SK-N-DZ (cell line): ENCODE results near the gene RNF166.

Experiments used
- DNase-seq: peaks from one replicate; pipeline ENCODE4 v3.0.0-alpha.2; 2015; ENCODE audit warnings: low spot score

Gene RNF166

GRCh38 chr16:88693420-88694177 lies 12.6 kb downstream of the RNF166 start:
- DNase-seq: no peak

GRCh38 chr16:88692861-88693260 lies 13.3 kb downstream of the RNF166 start:
- DNase-seq: no peak

- DNase-seq: no peak
These were observed 14.2 kb downstream of the RNF166 start for GRCh38 chr16:88691924-88692560.

- DNase-seq: no peak
These were observed 14.9 kb downstream of the RNF166 start for GRCh38 chr16:88691129-88691813.

GRCh38 chr16:88690341-88691128 lies 15.7 kb downstream of the RNF166 start:
- no peak for DNase-seq

- DNase-seq: no peak
These were observed 18.0 kb downstream of the RNF166 start for GRCh38 chr16:88688013-88688778.

- no peak for DNase-seq
These were observed 18.6 kb downstream of the RNF166 start for GRCh38 chr16:88687676-88688012.

- no peak for DNase-seq
These were observed 19.0 kb downstream of the RNF166 start for GRCh38 chr16:88687254-88687576.

GRCh38 chr16:88686439-88687253 lies 19.6 kb downstream of the RNF166 start, which contains the start of gene SNAI3:
Gene SNAI3, minus strand, starts transcription at chr16:88686507. Its CDS starts 101 bp downstream, at chr16:88686406.
- DNase-seq: peak; percentile 78

GRCh38 chr16:88686062-88686438 lies 20.2 kb downstream of the RNF166 start:
- DNase-seq: no peak

GRCh38 chr16:88685156-88686061 lies 20.8 kb downstream of the RNF166 start:
- no peak for DNase-seq

GRCh38 chr16:88684569-88685155 lies 21.5 kb downstream of the RNF166 start:
- no peak for DNase-seq

- no peak for DNase-seq
These were observed 24.3 kb downstream of the RNF166 start for GRCh38 chr16:88681709-88682451.

GRCh38 chr16:88681084-88681680 lies 25.0 kb downstream of the RNF166 start:
- peak; percentile 55 for DNase-seq

GRCh38 chr16:88680554-88681083 lies 25.6 kb downstream of the RNF166 start:
- no peak for DNase-seq

GRCh38 chr16:88678224-88678979 lies 27.8 kb downstream of the RNF166 start:
- no peak for DNase-seq

- DNase-seq: no peak
These were observed 28.5 kb downstream of the RNF166 start for GRCh38 chr16:88677721-88678120.
